SK-N-SH treated with all-trans-retinoic acid at 6 μM for 48 hours (cell line): ENCODE data around the gene INTU.

Experiments used
- ATAC-seq: fragments of 200-7000 bp; cut with Tn5 transposase; 3 replicates; pipeline ENCODE4 v1.9.1; 2020; ENCODE audit warnings: mild to moderate bottlenecking, moderate library complexity
- ARNTL ChIP-seq: fragments of 450-650 bp; formaldehyde crosslinking; IDR thresholded peaks from 2 replicates; pipeline ENCODE4 v1.5.0; 2020; ENCODE audit warnings: low read depth, mild to moderate bottlenecking, moderate library complexity, borderline replicate concordance
- BACH2 ChIP-seq: fragments of 250-450 bp; sonication (Bioruptor Pico); IDR thresholded peaks from 2 replicates; pipeline ENCODE4 v1.9.0; 2021; ENCODE audit warnings: mild to moderate bottlenecking, borderline replicate concordance
- CSDC2 ChIP-seq: fragments of 250-450 bp; sonication (Bioruptor Pico); IDR thresholded peaks from 2 replicates; pipeline ENCODE4 v1.5.0; 2020; ENCODE audit warnings: mild to moderate bottlenecking, moderate library complexity
- ESRRG ChIP-seq: fragments of 250-450 bp; sonication (Bioruptor Pico); IDR thresholded peaks from 2 replicates; pipeline ENCODE4 v1.6.1; 2021; ENCODE audit warnings: mild to moderate bottlenecking
- GLIS3 ChIP-seq: fragments of 250-450 bp; sonication (Bioruptor Pico); IDR thresholded peaks from 2 replicates; pipeline ENCODE4 v1.5.0; 2020; ENCODE audit warnings: mild to moderate bottlenecking, moderate library complexity
- ISL1 ChIP-seq: fragments of 250-450 bp; sonication (Bioruptor Pico); IDR thresholded peaks from 2 replicates; pipeline ENCODE4 v2.1.2; 2022; ENCODE audit warnings: mild to moderate bottlenecking, moderate library complexity
- OSR1 ChIP-seq: fragments of 250-450 bp; sonication (Bioruptor Pico); IDR thresholded peaks from 2 replicates; pipeline ENCODE4 v1.8.0; 2022; ENCODE audit warnings: moderate library complexity, mild to moderate bottlenecking, inconsistent platforms
- PPARA ChIP-seq: fragments of 250-450 bp; sonication (Bioruptor Pico); IDR thresholded peaks from 2 replicates; pipeline ENCODE4 v1.5.0; 2020; ENCODE audit warnings: mild to moderate bottlenecking, borderline replicate concordance
- RARB ChIP-seq: fragments of 250-450 bp; sonication (Bioruptor Pico); IDR thresholded peaks from 2 replicates; pipeline ENCODE4 v1.8.0; 2021; ENCODE audit warnings: mild to moderate bottlenecking, moderate library complexity
- SNAI2 ChIP-seq: fragments of 250-450 bp; sonication (Bioruptor Pico); IDR thresholded peaks from 2 replicates; pipeline ENCODE4 v1.5.0; 2020; ENCODE audit warnings: mild to moderate bottlenecking, moderate library complexity
- TOX ChIP-seq: fragments of 250-450 bp; sonication (Bioruptor Pico); IDR thresholded peaks from 2 replicates; pipeline ENCODE4 v1.8.0; 2021; ENCODE audit warnings: mild to moderate bottlenecking, moderate library complexity, borderline replicate concordance
- ZFP3 ChIP-seq: fragments of 250-450 bp; sonication (Bioruptor Pico); IDR thresholded peaks from 2 replicates; pipeline ENCODE4 v1.5.0; 2020; ENCODE audit warnings: mild to moderate bottlenecking, moderate library complexity
- ZFP30 ChIP-seq: fragments of 450-650 bp; formaldehyde crosslinking; IDR thresholded peaks from 2 replicates; pipeline ENCODE4 v1.5.0; 2022; ENCODE audit warnings: mild to moderate bottlenecking, moderate library complexity
- ZNF70 ChIP-seq: fragments of 450-650 bp; formaldehyde crosslinking; IDR thresholded peaks from 2 replicates; pipeline ENCODE4 v1.5.0; 2020; ENCODE audit warnings: mild to moderate bottlenecking, moderate library complexity
- ZNF8 ChIP-seq: fragments of 450-650 bp; formaldehyde crosslinking; IDR thresholded peaks from 2 replicates; pipeline ENCODE4 v1.5.0; 2020; ENCODE audit warnings: mild to moderate bottlenecking, moderate library complexity
- TF ChIP-seq, protein P1 (sequence below): fragments of 250-450 bp; sonication (Bioruptor Pico); IDR thresholded peaks from 2 replicates; pipeline ENCODE4 v1.5.1; 2021; ENCODE audit warnings: mild to moderate bottlenecking, moderate library complexity
- TF ChIP-seq, protein P2 (sequence below): fragments of 250-450 bp; sonication (Bioruptor Pico); IDR thresholded peaks from 2 replicates; pipeline ENCODE4 v1.8.0; 2021; ENCODE audit warnings: low read depth, mild to moderate bottlenecking, moderate library complexity, borderline replicate concordance
- TF ChIP-seq, protein P3 (sequence below): fragments of 250-450 bp; sonication (Bioruptor Pico); IDR thresholded peaks from 2 replicates; pipeline ENCODE4 v1.8.0; 2020; ENCODE audit warnings: mild to moderate bottlenecking, moderate library complexity, borderline replicate concordance
- TF ChIP-seq, protein P4 (sequence below): fragments of 250-450 bp; sonication (Bioruptor Pico); IDR thresholded peaks from 2 replicates; pipeline ENCODE4 v1.5.0; 2020; ENCODE audit warnings: mild to moderate bottlenecking, moderate library complexity

The INTU gene

DNA sequence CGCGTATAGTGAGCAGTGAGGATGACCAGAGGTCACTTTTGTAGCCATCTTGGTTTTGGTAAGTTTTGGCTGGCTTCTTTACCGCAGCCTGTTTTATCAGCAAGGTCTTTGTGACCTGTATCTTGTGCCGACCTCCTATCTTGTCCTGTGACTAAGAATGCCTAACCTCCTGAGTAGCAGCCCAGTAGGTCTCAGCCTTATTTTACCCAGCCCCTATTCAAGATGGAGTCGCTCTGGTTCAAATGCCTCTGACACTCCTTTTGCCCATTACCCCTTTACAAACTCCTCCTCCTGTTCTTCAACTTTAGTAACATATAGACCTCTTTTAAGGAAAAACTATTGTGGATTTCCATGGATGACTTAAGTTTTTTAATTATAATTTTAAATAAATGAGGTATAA lies 2.6 kb upstream of the INTU start:
- no peak for TF ChIP-seq ZFP30 (CRISPR knock-in tag)
- no peak for TF ChIP-seq RARB
- TF ChIP-seq BACH2 (CRISPR knock-in tag) = no peak
- TF ChIP-seq OSR1 = no peak
- no peak for TF ChIP-seq ARNTL
- TF ChIP-seq ZNF8 (CRISPR knock-in tag) = no peak
- no peak for ATAC-seq

DNA sequence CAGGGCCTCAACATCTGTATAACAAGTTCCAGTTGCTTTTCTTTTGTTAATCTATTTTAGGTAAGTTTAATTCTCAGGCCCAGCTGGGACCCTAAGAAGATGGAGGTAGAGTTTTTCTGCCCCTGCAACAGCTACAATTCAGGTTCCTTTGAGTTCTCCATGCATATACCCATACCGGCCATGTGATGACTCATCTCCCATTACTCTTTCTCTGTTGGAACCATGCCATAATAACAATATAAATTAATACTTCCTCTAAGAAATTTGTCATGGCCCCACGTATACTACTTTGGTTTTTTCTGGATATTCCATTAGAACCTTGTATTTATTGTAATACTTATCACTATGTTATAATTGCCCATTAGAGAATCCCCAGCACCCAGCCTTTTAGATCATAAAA lies 1.3 kb upstream of the INTU start:
- ATAC-seq = no peak
- TF ChIP-seq RARB (no peak), ARNTL (no peak), TOX (no peak)
- TF ChIP-seq, protein P1, sequence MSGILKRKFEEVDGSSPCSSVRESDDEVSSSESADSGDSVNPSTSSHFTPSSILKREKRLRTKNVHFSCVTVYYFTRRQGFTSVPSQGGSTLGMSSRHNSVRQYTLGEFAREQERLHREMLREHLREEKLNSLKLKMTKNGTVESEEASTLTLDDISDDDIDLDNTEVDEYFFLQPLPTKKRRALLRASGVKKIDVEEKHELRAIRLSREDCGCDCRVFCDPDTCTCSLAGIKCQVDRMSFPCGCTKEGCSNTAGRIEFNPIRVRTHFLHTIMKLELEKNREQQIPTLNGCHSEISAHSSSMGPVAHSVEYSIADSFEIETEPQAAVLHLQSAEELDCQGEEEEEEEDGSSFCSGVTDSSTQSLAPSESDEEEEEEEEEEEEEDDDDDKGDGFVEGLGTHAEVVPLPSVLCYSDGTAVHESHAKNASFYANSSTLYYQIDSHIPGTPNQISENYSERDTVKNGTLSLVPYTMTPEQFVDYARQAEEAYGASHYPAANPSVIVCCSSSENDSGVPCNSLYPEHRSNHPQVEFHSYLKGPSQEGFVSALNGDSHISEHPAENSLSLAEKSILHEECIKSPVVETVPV (CRISPR knock-in tag) = no peak
- TF ChIP-seq, all 23 proteins: peak for 0

DNA sequence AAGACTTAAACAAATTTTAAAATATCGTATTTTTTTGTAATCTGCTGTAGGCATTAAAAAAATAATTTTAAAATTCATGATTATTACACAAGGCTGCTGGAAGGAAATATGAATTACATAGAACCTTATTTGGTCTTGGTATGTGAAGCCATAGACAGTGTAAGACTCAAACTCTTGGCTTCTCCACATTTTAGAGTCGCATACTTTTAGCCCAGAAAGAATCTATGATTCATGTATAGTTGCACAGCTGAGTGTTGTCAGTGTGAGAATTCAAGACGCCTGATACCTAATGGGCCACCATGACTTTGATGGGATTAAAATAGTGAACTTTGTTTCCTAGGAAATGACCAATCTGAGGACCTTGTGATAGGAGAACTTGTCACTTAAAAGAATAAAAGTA lies 1.4 kb downstream of the INTU start:
- peak; percentile 6; the same call in 1 of the 3 replicates for ATAC-seq
- no peak for TF ChIP-seq BACH2 (CRISPR knock-in tag)
- TF ChIP-seq ESRRG (CRISPR knock-in tag) = no peak
- TF ChIP-seq SNAI2 = no peak
- no peak for TF ChIP-seq PPARA (CRISPR knock-in tag)
- no peak for TF ChIP-seq ZFP3 (CRISPR knock-in tag)
- TF ChIP-seq ISL1 (CRISPR knock-in tag) = no peak
- TF ChIP-seq, protein P2, sequence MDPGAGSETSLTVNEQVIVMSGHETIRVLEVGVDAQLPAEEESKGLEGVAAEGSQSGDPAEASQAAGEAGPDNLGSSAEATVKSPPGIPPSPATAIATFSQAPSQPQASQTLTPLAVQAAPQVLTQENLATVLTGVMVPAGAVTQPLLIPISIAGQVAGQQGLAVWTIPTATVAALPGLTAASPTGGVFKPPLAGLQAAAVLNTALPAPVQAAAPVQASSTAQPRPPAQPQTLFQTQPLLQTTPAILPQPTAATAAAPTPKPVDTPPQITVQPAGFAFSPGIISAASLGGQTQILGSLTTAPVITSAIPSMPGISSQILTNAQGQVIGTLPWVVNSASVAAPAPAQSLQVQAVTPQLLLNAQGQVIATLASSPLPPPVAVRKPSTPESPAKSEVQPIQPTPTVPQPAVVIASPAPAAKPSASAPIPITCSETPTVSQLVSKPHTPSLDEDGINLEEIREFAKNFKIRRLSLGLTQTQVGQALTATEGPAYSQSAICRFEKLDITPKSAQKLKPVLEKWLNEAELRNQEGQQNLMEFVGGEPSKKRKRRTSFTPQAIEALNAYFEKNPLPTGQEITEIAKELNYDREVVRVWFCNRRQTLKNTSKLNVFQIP (CRISPR knock-in tag) = no peak
- TF ChIP-seq, protein P3, sequence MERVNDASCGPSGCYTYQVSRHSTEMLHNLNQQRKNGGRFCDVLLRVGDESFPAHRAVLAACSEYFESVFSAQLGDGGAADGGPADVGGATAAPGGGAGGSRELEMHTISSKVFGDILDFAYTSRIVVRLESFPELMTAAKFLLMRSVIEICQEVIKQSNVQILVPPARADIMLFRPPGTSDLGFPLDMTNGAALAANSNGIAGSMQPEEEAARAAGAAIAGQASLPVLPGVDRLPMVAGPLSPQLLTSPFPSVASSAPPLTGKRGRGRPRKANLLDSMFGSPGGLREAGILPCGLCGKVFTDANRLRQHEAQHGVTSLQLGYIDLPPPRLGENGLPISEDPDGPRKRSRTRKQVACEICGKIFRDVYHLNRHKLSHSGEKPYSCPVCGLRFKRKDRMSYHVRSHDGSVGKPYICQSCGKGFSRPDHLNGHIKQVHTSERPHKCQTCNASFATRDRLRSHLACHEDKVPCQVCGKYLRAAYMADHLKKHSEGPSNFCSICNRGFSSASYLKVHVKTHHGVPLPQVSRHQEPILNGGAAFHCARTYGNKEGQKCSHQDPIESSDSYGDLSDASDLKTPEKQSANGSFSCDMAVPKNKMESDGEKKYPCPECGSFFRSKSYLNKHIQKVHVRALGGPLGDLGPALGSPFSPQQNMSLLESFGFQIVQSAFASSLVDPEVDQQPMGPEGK (CRISPR knock-in tag) = no peak
- no peak for TF ChIP-seq RARB
- TF ChIP-seq ZNF70 (CRISPR knock-in tag) = no peak
- TF ChIP-seq ZFP30 (CRISPR knock-in tag) = no peak

DNA sequence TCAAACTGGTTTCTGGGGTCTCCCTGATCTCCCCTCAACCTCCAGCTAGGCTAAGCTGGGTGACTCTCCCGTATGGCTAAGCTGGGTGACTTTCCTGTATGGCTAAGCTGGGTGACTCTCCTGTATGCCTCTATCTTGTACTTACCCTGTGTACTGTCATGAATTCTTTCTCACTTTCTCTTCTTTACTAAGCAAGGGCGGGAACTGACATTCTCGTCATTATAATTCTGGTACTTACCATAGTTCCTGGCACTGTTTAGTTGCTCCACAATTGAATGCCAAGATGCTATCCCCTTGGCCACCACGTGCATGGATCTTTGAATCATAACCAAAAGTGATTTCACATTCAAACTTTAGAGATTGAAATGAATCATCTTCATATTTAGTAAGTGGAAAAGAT lies 8.8 kb downstream of the INTU start:
- TF ChIP-seq, protein P4, sequence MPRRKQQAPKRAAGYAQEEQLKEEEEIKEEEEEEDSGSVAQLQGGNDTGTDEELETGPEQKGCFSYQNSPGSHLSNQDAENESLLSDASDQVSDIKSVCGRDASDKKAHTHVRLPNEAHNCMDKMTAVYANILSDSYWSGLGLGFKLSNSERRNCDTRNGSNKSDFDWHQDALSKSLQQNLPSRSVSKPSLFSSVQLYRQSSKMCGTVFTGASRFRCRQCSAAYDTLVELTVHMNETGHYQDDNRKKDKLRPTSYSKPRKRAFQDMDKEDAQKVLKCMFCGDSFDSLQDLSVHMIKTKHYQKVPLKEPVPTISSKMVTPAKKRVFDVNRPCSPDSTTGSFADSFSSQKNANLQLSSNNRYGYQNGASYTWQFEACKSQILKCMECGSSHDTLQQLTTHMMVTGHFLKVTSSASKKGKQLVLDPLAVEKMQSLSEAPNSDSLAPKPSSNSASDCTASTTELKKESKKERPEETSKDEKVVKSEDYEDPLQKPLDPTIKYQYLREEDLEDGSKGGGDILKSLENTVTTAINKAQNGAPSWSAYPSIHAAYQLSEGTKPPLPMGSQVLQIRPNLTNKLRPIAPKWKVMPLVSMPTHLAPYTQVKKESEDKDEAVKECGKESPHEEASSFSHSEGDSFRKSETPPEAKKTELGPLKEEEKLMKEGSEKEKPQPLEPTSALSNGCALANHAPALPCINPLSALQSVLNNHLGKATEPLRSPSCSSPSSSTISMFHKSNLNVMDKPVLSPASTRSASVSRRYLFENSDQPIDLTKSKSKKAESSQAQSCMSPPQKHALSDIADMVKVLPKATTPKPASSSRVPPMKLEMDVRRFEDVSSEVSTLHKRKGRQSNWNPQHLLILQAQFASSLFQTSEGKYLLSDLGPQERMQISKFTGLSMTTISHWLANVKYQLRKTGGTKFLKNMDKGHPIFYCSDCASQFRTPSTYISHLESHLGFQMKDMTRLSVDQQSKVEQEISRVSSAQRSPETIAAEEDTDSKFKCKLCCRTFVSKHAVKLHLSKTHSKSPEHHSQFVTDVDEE = no peak
- TF ChIP-seq CSDC2 (no peak), ISL1 (CRISPR knock-in tag) (no peak), GLIS3 (CRISPR knock-in tag) (no peak), ZNF70 (CRISPR knock-in tag) (no peak), TOX (no peak), ZFP3 (CRISPR knock-in tag) (no peak), ZFP30 (CRISPR knock-in tag) (no peak)
- TF ChIP-seq, protein P3 (CRISPR knock-in tag) = no peak

More for the DNA sequence above, 8.8 kb downstream of the INTU start:
- no peak for ATAC-seq
